ENCODE data around the gene RBM28.

RBM28 gene

DNA sequence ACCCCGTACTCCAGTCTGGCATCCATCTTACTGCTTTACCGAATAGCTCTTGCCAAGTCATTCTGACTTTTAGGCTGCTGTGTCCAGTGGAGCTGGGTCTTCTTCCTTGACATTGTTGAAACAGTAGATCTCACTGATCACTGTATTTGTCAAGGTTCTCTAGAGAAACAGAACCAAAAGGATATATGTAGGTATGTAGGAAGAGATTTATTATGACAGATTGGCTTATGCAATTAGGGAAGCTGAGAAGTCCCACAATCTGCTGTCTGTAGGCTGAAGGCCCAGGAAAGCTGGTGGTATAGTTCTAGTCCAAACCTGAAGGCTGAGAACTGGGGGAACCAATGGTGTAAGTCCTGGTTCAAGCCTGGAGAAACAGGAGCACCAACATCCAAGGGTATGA, 29.9 kb upstream of the RBM28 start:
- no peak for DNase-seq

DNA sequence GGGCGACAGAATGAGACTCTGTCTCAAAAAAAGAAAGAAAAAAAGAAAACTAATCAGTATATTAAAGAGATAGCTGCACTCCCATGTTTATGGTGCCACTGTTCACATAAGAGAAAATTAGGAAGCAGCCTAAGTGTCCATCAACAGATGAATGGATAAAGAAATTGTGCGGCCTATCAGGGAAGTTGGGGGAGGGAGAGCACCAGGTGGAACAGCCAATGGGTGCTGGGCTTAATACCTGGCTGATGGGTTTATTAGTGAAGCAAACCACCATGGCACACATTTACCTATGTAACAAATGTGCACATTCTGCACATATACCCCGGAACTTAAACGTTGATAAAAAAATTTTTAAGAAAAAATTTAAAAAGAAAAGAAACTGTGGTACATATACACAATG, 26.8 kb upstream of the RBM28 start:
- DNase-seq, result no peak

DNA sequence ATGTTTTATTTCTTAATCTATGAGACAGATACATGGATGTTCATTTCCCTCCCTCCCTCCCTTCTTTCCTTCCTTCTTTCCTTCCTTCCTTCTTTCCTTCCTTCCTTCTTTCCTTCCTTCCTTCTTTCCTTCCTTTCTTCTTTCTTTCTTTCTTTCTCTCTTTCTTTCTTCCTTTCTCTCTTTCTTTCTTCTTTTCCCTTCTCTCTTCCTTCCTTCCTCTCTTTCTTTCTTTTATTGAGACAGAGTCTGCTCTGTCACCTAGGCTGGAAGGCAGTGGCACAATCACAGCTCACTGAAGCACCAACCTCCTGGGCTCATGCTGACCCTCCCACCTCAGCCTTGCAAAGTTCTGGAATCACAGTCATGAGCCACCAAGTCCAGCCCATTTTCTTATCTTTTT, 23.3 kb upstream of the RBM28 start:
- DNase-seq, result no peak

DNA sequence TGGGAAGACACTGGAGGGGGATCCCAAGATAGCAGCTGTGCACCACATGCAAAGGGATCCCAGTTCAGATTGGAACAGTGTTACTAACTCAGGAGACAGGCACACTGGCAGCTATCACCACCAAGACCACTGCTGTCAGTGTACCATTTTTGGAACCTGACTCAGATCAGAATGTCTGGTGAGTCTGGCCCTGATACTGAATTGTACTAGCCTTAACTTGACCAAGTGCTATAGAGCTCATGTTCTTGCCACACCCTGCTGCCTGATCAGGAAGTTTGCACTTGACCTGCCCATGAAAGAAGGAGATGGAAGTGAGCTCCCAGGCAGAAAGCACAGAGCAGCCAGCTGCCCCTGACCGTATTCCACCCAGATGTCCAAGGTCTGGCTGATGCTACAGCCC, 22.6 kb upstream of the RBM28 start:
- no peak for DNase-seq

DNA sequence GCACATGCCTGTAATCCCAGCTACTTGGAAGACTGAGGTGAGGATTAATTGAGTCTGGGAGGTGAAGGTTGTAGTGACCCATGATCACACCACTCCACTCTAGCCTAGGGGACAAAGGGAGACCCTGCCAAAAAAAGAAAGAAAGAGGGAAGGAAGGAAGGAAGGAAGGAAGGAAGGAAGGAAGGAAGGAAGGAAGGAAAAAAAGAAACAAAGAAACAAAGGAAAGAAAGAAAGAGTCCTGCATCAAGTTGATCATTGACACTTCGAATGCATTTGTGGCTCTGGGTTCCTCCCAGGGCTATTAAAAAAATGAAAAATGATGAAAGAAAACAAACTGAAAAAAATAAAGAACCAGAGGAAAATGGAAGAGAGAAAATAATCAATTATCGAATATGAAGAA, 21.7 kb upstream of the RBM28 start:
- no peak for DNase-seq

DNA sequence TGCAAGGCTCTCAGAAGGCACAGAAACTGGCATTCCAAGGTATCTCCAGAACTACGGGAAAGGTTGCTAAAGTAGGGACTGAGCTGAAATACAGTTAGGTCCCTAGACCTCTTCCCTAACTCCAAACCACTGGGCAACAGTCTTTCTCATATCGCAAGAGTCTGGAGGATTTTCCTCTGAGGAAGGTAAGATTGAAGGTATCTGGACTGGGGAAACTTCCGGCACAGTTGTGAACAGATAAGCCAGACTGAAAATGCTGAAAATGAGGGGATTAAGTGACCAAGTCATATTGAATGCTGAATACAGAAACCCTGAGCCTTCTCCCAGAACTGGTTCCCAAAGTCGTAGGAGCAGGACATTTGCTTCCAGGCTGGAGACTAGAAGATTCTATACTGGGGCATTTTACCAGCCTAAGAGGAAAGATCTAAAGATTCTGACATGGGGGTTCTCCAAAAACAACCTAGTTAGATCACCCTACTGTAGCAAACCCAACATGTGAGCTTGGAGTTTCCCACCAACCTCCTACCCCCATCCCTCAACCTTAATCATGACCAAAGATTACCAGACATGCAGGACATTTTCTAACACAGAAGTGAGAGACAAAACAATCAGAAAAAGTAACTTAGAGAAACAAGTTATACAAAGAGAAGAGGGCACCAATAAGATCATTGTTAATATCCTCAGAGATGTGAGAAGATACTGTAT, 20.6 kb upstream of the RBM28 start:
- DNase-seq, result no peak

DNA sequence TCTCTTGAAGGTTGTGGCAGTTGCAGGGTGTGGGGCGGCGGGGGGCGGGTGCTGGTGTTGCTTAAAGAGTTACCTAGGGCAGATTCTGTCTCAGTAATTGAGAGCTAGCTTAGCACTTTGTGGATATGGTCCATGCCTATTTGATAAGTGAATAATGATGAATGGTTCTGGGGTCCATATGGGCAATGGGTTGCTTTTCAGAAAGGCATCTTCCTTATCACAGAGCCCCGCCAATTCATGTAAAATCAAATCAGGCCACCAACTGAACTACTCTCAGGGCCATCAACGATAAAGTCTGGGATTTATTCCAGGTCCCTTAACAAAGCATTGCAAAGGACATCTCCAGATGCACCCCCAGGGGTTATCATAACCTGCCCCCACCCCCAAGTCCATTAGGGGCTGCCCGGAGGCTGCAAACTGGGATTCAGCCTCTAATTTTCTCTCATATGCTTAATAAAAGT, 19.6 kb upstream of the RBM28 start:
- DNase-seq, result no peak

DNA sequence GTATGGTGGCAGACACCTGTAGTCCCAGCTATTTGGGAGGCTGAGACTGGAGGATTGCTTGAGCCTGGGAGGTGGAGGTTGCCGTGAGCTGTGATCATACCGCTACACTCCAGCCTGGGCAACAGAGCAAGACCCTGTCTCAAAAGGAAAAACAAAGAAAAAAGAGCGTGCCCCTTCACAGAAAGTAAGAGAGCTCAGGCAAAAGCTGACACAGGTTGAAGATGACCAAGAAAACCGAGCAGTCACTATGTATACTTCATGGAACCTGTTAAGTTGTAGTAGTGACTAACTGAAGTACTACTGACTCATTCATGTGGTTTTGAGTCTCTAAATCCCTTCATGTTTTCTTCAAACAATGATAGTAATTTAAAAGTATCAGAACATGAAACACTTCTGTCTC, 19.0 kb upstream of the RBM28 start:
- no peak for DNase-seq

DNA sequence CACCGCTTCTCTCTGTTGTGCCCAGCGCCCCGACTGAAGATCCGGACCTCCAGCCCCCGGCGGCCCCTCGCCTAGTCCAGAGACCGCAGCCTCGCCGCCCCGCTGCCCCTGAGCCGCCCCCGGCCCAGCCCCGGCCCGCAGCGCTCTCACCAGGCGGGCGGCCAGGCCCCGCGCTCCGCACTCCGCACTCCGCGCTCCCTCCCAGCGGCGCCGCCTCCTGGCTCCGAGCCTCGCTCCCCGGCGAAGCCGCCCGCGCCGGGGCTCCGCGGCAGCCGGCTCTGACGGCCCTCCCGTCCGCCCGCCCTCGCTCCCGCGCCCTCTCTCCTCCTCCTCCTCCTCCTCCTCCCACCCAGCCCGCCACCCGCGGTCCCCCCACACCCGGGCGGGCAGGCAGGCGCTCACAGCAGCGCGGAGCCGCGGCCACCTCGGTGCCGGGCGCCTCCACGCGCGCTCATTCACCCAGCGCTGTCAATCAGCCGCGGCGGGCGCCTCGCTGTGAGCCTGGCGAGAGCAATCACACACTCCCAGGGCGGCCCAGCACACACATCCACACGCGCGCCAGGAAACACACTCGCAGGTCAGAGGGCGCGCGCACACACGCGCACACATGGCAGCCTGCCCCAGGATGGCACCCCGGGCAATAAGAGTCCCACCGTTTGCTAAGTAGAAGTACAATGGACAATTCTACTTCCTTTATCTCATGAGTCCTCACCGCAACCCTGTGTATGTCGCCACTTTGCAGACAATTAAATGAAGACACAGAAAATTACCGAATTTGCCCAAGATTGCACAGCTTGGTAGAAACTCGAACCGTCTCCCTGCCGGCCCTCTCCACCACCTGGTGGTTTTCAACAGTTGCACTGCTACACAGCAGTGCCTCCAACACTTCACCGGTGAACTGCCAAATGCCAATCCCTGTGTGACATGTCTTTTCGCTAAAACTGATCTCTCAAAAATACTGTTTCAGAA, 18.0 kb upstream of the RBM28 start, which contains the start of gene PRRT4:
PRRT4 (minus strand) TSS at position 280 of the 969 bp plus-strand sequence.
- DNase-seq, result peak; percentile 48

DNA sequence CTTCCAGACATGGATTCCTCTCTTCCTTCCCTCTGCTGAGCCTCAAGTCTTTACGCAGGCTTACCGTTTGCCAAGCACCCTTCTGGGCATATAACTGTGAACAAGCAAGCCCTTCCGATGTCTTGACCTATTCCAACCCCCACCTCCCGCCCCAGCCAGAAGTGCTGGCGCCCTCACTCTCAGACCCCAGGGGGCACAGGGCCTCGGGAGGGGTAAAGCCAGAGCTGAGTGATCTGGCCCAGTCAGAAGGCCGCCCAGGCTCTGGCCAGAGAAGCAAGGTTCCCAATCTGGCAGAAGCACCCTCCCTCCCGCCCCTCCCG, 16.6 kb upstream of the RBM28 start:
- no peak for DNase-seq

DNA sequence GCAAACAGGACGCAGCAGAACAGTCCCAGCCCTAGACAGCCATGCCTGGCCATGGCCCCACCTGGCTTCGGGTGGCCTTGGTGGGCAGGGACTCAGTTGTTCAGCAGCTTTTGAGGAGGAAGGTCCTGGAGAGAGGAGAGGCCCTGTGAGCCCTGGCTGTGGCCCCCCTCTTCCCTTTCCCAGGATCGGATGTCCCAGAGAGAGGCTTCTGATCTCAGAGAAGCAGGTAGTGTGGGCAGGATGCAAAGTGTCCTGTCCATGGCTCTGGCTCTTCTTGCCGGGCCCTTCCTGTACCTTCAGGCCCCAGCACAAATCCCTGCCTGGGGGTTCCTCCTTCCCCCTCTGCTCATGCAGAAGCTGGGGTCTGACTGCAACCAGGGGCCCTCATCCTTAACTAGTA, 16.2 kb upstream of the RBM28 start:
- no peak for DNase-seq

DNA sequence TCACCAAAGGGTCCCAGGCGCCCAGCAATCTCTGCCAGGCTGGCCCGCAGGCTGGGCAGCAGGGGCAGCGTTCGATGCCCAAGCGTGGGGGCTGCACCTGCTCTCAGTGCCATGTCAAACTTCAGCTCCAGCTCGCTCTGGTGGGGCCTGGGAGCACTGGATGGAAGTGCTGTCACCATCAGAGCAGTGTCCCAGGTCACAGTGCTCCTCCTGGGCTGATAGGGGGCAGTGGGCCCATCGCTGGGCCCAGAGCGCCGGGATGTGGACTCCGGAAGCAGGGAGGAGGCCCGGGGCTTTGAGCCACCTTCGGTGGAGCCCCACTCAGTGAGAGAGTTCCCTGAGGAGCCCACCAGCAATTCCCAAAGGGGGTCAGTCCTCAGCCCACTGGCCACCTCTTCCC, 15.6 kb upstream of the RBM28 start:
- DNase-seq, result no peak

DNA sequence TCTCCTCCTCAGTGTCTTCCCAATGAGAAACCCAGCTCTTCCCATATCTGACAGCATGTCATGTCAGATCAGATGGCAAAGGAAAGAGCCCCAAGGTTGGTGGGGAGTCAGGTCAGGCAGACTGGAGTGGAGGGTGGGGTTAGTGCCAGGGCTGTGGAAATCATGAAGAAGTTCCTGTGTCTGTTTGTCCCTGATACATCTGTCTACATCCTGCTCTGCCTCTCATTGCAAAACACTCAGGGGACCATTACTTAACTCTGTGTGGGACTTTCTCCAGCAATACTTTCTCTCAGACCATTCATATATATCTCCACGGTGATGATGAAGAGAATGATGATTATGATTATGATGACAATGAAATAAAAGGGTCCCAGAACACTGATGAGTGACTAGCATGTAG, 14.5 kb upstream of the RBM28 start:
- no peak for DNase-seq

DNA sequence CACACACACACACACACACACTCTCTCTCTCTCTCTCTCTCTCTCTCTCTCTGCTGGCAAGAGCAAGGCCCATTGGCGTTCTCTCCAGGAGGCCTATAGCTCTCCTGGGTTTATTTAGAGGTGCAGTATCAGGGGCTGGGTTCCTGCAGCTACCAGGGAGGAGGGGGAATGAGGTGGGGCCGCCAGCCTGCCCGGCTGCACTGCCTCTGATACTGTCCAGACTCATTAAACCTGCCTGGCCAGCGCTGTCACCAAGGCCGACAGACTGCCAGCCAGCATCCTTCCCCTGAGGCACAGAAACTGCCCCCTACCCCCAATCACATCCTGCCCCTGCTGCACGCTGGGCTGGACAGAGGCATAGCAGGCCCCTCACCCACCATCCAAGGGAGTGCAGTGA, 13.5 kb upstream of the RBM28 start:
- DNase-seq, result no peak

DNA sequence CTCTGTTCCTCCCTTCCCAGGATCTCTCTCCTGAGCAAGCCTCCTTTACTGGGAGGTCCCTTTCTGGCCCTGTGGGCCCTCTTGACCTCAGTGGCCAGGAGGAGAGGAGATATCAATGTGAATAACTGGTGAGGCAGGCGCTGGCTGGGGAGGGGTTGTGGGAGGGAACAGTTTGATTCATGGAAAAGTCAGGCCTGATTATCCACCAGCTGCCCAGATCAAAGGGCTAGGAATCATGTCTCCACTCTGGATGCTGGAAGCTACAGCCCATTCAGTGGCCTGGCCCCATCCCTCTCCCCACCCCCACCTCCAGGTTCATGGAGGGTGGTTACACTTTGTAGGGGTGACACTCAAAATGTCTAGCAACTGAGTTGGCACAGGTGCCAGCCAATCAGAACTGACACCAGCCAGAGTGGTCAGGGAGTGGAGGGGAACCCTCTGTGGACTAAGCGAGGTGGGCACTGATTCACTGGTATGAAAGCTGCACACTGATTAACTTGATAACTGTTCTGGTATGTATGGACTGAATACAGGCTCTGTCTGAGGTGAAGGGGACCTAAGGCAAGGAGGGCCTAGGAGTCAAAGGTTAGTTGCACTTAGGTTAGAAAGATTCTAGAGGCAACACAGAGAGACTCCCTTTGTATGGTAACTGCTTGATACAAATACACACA, 13.0 kb upstream of the RBM28 start:
- DNase-seq, result no peak

DNA sequence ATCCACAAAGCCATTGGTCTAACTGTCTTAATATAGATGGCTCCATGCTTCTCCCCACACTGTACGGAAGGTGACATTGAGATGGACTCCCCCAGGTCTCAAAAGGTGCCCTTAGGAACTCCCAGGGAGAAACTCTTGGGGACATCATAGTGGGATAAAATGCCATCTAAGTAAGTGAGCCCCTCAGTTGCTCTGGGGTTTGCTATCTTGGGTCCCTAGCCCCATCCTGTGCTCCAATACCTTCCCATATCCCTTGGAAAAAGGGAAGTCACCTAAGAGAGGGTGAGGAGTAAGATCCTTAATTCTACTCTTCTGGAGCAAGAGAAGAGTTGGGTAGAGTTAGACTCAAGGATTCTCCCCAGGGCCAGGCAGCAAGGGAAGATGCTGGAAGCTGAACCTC, 9.9 kb upstream of the RBM28 start:
- DNase-seq, result no peak

DNA sequence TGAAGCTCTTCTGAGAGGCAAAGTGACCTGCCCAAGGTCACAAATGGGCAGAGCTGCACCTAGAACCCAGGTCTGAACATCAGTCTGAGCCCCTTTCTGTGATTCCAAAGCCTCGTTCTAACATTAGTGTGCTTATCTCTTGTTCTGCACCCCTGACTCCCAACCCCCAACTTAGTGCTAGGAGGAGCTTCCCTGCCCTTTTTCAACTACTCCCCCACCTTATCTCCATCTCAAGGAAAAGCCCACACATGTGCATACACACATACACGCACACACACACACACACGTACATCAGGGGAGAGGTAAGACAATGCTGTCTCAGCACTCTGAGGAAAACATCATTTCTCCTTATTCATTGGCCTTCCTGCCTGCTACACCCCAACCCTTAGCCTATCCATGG, 9.5 kb upstream of the RBM28 start:
- DNase-seq, result no peak

DNA sequence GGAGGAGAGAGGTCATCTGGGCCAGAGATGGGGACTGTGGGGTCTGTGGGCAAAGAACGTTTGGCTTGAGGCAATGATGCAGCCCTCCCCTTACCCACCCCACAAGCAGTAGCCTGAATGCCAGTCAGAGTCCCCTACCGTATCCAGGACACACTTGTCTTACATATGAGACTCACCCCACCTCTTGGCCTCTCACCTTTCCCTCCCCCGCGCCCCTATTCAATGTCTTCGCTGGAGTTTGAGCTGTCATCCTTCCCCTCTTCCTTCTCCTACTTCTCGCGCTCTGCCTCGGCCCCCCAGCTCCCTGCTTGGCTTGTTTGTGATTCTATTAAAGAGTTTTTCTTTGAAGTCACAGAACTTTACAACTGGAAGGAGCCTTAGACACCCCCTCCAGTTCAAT, 8.9 kb upstream of the RBM28 start:
- DNase-seq, result no peak

DNA sequence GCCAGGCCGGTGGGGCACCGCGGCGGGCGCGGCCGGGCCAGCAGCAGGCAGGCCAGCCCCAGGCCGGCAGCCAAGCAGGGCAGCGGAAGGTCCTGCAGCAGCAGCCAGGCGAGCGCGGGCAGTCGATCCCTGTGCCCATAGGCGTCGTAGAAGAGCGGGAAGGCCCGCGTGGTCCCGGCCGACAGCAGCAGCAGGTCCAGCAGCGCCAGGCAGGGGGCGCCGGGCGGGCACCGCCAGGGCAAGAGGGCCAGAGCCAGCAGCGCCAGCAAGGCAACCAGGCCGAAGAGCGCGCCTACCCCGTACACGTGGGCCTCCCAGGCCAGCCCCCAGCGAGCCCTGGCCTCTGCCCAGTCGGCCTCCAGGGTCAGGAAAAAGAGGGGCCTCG, 8.4 kb upstream of the RBM28 start:
- peak; percentile 31 for DNase-seq

DNA sequence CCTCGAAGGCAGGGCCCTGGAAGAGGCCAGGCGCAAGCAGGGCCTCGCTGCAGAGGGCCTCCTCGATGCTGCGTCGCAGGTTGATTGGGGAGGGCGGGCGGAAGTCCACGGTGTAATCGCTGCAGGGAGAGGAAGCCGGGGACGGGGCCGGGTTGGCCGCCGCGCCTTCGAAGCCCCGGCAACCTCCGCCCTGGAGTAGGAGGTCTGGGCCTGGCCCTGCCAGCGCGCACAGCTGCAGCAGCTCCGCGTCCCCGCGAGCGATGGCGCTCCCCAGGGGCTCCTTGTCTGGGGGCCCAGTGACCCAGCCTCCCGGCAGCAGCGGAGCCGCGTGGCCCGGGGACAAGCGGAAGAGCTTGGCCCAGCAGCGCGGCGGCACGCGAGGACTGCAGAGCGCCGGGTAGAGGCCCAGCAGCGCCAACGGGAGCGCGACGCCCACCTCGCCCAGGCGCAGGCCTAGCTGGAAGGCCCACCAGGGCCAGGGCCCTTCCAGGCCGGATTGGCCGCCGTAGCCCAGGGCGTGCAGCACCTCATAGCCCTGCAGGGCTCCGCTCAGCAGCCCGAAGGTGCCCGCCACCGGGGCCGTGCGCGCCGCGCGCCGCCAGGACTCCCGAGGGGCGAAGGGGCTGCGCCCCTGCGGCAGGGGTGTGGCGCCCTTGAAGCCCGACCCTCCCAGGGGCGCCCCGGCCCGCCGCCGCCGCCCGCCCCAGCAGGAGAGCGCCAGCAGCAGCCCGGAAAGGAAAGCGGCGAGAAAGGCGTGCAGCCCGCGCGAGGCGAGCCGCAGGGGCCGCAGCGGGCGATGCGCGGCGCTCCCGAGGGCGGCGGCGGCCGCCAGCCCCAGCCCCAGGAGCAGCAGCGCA, 7.8 kb upstream of the RBM28 start:
- DNase-seq, result peak; percentile 16

DNA sequence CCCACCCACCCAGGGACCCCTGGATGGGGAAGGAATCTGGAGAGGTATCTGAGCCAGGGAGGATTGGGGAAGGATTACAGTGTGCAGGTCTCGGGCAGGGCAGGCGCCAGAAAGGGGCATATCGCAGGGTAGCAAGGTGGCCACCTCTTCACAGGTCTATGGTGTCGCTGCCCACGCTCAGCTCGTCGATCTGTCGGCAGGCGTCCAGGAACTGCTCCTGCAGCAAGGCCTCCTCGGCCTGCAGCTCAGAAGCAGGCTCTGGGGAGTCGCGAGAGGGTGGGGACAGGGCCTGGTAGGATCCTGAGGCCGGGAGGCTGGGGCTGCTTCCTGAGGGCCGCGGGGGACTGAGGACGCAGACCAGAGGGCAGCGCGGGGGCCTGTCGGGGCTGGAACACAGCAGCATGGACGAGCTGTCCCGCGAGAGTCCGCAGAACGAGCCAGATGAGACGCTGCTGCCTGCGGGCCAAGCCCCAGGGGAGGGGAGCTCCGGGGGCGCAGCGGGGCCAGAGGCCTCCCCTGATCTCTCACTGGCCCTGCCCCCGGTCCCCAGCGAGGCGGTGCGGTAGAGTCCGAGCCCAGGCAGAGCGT, 7.1 kb upstream of the RBM28 start:
- DNase-seq, result no peak

DNA sequence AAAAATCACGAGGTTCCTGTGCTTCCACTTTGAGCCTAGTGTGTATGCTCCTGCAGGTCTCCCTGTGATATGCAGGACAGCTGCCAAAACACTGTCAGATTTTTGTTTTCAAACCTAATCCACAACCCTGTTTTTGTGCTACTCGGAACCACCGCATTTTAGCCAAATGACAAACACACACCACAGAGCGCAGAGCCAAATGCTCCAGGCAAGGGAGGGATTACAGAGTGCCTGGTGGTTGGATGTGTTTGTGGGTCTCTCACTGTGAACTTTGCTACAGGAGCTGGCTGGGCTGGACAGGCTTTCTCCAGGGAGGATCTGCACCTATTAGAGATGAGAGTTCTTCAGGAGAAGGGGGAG, 5.7 kb upstream of the RBM28 start:
- no peak for DNase-seq
